ENCODE data around the gene HELLS. TPM values are rescaled to one million over a fixed set of nuclear protein-coding genes. Genes with fewer than 3 reads are reported as not detected.

HELLS gene
- total and polyA plus RNA-seq, 10 of the 15 experiments (the other 5 are each of a cell fraction or from before 2014, with no cell fraction given) = 33.9 to 159 (median 123) TPM

GRCh38 chr10:94631077-94631875 lies 85.7 kb downstream of the HELLS start (continued):
- TF ChIP-seq, protein P1, sequence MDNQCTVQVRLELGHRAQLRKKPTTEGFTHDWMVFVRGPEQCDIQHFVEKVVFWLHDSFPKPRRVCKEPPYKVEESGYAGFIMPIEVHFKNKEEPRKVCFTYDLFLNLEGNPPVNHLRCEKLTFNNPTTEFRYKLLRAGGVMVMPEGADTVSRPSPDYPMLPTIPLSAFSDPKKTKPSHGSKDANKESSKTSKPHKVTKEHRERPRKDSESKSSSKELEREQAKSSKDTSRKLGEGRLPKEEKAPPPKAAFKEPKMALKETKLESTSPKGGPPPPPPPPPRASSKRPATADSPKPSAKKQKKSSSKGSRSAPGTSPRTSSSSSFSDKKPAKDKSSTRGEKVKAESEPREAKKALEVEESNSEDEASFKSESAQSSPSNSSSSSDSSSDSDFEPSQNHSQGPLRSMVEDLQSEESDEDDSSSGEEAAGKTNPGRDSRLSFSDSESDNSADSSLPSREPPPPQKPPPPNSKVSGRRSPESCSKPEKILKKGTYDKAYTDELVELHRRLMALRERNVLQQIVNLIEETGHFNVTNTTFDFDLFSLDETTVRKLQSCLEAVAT (IDR thresholded peaks at IDR 0.05) = no peak
- no peak for TF ChIP-seq CREB1 (IDR thresholded peaks at IDR 0.05; ENCODE audit: low read depth)
- no peak for TF ChIP-seq NFIC (IDR thresholded peaks at IDR 0.05; ENCODE audit: low read depth, low read length)
- TF ChIP-seq BMI1 (IDR thresholded peaks at IDR 0.05; ENCODE audit: borderline replicate concordance) = no peak
- TF ChIP-seq, protein P2, sequence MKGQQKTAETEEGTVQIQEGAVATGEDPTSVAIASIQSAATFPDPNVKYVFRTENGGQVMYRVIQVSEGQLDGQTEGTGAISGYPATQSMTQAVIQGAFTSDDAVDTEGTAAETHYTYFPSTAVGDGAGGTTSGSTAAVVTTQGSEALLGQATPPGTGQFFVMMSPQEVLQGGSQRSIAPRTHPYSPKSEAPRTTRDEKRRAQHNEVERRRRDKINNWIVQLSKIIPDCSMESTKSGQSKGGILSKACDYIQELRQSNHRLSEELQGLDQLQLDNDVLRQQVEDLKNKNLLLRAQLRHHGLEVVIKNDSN (IDR thresholded peaks at IDR 0.05; ENCODE audit: borderline replicate concordance, extremely low read length, insufficient read depth, low read depth, low read length) = no peak
- TF ChIP-seq YBX1 (IDR thresholded peaks at IDR 0.05) = no peak
- no peak for TF ChIP-seq IKZF1 (conservative IDR thresholded peaks at IDR 0.05)

DNA sequence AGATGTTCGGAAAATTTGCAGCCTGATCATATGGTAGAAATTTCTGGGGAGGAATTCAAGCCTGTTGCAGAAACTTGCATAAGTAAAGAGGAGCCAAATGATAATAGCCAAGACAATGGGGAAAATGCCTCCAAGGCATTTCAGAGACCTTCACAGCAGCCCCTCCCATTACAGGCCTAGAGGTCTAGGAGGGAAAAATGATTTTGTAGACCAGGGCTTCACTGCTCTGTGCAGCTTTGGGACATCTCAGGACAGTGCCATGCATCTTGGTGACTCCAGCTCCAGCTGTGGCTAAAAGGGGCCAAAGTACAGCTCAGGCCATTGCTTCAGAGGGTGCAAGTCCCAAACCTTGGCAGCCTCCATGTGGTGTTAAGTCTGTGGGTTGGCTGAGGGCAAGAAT lies 87.4 kb downstream of the HELLS start:
- Histone ChIP-seq H3K27me3 (replicated peaks in 1 of 2; ENCODE audit: control insufficient read depth in 2 of 2, insufficient read depth in 2 of 2, low read length in 1 of 2) (no peaks in the 10 kb centered on the region), H3K4me3 (no peak overlapping the region), H3K9me3 (replicated peaks; ENCODE audit: control insufficient read depth, insufficient read depth, low read length) (no peaks in the 10 kb centered on the region; the same call in 2 of the 3 replicates), H3K4me2 (ENCODE audit: control insufficient read depth, insufficient read depth) (no peak overlapping the region), H2AFZ (ENCODE audit: control insufficient read depth, low read depth, low read length) (no peak overlapping the region), H3K36me3 (ENCODE audit: control insufficient read depth in 2 of 2, insufficient read depth in 2 of 2, low read length in 1 of 2) (no peaks in the 10 kb centered on the region), H3K79me2 (ENCODE audit: control insufficient read depth, insufficient read depth, low read length) (no peaks in the 10 kb centered on the region), H3K27ac (ENCODE audit: control insufficient read depth, insufficient read depth) (no peak overlapping the region), H4K20me1 (ENCODE audit: control insufficient read depth, insufficient read depth) (no peaks in the 10 kb centered on the region), H3K4me1 (ENCODE audit: control insufficient read depth, insufficient read depth, low read length) (no peaks in the 10 kb centered on the region), H3K9ac (ENCODE audit: control insufficient read depth, insufficient read depth, low read length) (no peak overlapping the region)
- no TSS peak for BruUV-seq (replicated peaks)
- ChIA-PET CTCF (interaction anchor here (1.2 kb wide), 1 partner anchor 33 kb away, joined by 3 read pairs; no protein-coding TSS in a partner anchor), POLR2A (no interaction called here), SMC1A (ENCODE audit: uncharacterized antibody, unreplicated experiment) (interaction anchor here (0.6 kb wide), 1 partner anchor 549 kb away, joined by 3 read pairs; no protein-coding TSS in a partner anchor), RAD21 (ENCODE audit: unreplicated experiment) (no interaction called here)
- FAIRE-seq (no peak), ATAC-seq (no peak), DNase-seq (ENCODE audit: low read depth, low spot score) (no peak)
- intact Hi-C loops (cut with micrococcal nuclease; ENCODE audit: unreplicated experiment) (loop anchor here (10.0 kb wide), 1 partner anchor 612 kb away; no protein-coding TSS in a partner anchor), in situ Hi-C loops (cut with MboI) (loop anchor here (10.0 kb wide), 1 partner anchor 732 kb away; no protein-coding TSS in a partner anchor)
- 61% methylated on average over 1 of the region's 1 CpG for WGBS (ENCODE audit: insufficient coverage, insufficient replicate concordance, low lambda C conversion rate, missing lambda C conversion rate)
- TF ChIP-seq, protein P2 (IDR thresholded peaks at IDR 0.05; ENCODE audit: borderline replicate concordance, extremely low read length, insufficient read depth, low read depth, low read length) = no peak
- TF ChIP-seq RCOR1 (conservative IDR thresholded peaks at IDR 0.05; ENCODE audit: low read depth, low read length) (no peak), PML (IDR thresholded peaks at IDR 0.05; ENCODE audit: low read length) (no peak), FOXK2 (IDR thresholded peaks at IDR 0.05) (no peak), HDAC2 (IDR thresholded peaks at IDR 0.05) (no peak), CREM (IDR thresholded peaks at IDR 0.05; ENCODE audit: low read depth) (no peak), PKNOX1 (IDR thresholded peaks at IDR 0.05) (no peak), ZNF207 (IDR thresholded peaks at IDR 0.05; ENCODE audit: borderline replicate concordance) (no peak), FOS (IDR thresholded peaks at IDR 0.05; ENCODE audit: borderline replicate concordance, extremely low read depth, insufficient read length) (no peak)

Data from GM12878 (cell line).